ENCODE data around the gene ACTN4.

ACTN4 gene

GRCh38 chr19:38665219-38665931 lies 17.9 kb downstream of the ACTN4 start:
- H3K27ac ChIP-seq, result no peak overlapping the region
- TF ChIP-seq ZFX (IDR thresholded peaks at IDR 0.05) (no peak), CTCF (conservative IDR thresholded peaks at IDR 0.05) (no peak)

GRCh38 chr19:38665950-38666662 lies 18.7 kb downstream of the ACTN4 start:
- TF ChIP-seq ZFX (IDR thresholded peaks at IDR 0.05) (no peak), CTCF (conservative IDR thresholded peaks at IDR 0.05) (no peak)
- H3K27ac ChIP-seq, result no peak overlapping the region

GRCh38 chr19:38666663-38667511 lies 19.4 kb downstream of the ACTN4 start:
- H3K27ac ChIP-seq, result no peak overlapping the region

GRCh38 chr19:38667661-38668171 lies 20.3 kb downstream of the ACTN4 start:
- no peak for TF ChIP-seq CTCF (conservative IDR thresholded peaks at IDR 0.05)
- no peak for TF ChIP-seq ZFX (IDR thresholded peaks at IDR 0.05)
- H3K27ac ChIP-seq, result no peak overlapping the region

More at GRCh38 chr19:38666663-38667511, 19.4 kb downstream of the ACTN4 start:
- TF ChIP-seq CTCF (conservative IDR thresholded peaks at IDR 0.05) (no peak), ZFX (IDR thresholded peaks at IDR 0.05) (no peak)

GRCh38 chr19:38669552-38669951 lies 22.1 kb downstream of the ACTN4 start:
- TF ChIP-seq CTCF (conservative IDR thresholded peaks at IDR 0.05) (no peak), ZFX (IDR thresholded peaks at IDR 0.05) (no peak)
- no peak overlapping the region for H3K27ac ChIP-seq

- H3K27ac ChIP-seq, result no peak overlapping the region
- no peak for TF ChIP-seq ZFX (IDR thresholded peaks at IDR 0.05)
These were observed 23.5 kb downstream of the ACTN4 start for GRCh38 chr19:38670921-38671398.

GRCh38 chr19:38671654-38672053 lies 24.2 kb downstream of the ACTN4 start:
- no peak for TF ChIP-seq CTCF (conservative IDR thresholded peaks at IDR 0.05)
- no peak for TF ChIP-seq ZFX (IDR thresholded peaks at IDR 0.05)
- no peak overlapping the region for H3K27ac ChIP-seq

Measured in C4-2B (cell line).